ENCODE measurements around the gene USP49.

USP49 gene

DNA sequence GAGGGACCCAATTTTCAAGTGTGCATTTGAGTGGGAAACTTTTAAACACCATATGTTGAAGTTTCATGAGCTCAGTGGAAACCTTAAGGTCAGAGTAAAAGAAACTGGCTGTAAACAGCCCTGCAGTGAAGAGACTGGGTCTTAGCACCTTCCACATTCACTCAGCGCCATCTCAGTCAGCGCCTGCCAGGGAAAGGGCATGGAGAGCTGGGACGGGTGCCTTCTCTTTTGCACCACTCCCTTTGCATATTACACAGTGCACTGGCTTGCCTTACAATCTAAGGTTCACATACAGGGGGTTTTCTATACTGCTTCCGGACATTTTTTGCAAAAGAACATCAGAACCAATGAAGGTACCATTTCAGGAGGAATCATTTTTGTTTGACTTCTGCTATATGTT, 103.2 kb downstream of the USP49 start:
- WGBS, 2 donors (ENCODE audit: extremely low coverage in 2 of 2, insufficient read length in 2 of 2, insufficient replicate concordance in 1 of 2): no CpG with 5 or more reads among the region's 4 CpGs
- Histone ChIP-seq H3K9me3 (replicated peaks in 1 of 2; ENCODE audit: control insufficient read depth in 2 of 2, insufficient read depth in 1 of 2, low read depth in 1 of 2, low read length in 2 of 2) (no peaks in the 10 kb centered on the region), H3K9ac (ENCODE audit: low read depth, low read length, poor library complexity) (no peak overlapping the region), H3K23ac (ENCODE audit: low read depth, low read length, poor library complexity) (no peak overlapping the region), H2BK15ac (ENCODE audit: low read length) (no peak overlapping the region), H2BK5ac (ENCODE audit: low read length) (no peak overlapping the region), H3K27ac (replicated peaks; ENCODE audit: low read length) (no peak overlapping the region), H4K91ac (ENCODE audit: low read depth, low read length, poor library complexity) (no peak overlapping the region), H3K4me2 (ENCODE audit: insufficient read depth, low read length, poor library complexity, severe bottlenecking) (no peak overlapping the region), H3K4ac (ENCODE audit: low read length) (no peak overlapping the region), H4K8ac (ENCODE audit: low read depth, low read length) (no peak overlapping the region), H2AFZ (ENCODE audit: low read length) (no peak overlapping the region), H3K27me3 (ENCODE audit: control insufficient read depth in 3 of 3, insufficient read depth in 3 of 3, low read depth in 1 of 3, low read length in 3 of 3) (no peaks in the 10 kb centered on the region), H3K4me1 (ENCODE audit: control insufficient read depth in 2 of 2, insufficient read depth in 1 of 2, low read depth in 1 of 2, low read length in 2 of 2) (no peaks in the 10 kb centered on the region), H3K14ac (ENCODE audit: low read length) (no peak overlapping the region), H2BK12ac (ENCODE audit: low read length) (no peak overlapping the region), H3K18ac (ENCODE audit: low read length) (no peak overlapping the region), H3K4me3 (ENCODE audit: low read length in 2 of 2) (no peak overlapping the region), H2BK120ac (ENCODE audit: low read depth, low read length) (no peak overlapping the region), H3K36me3 (replicated peaks in 1 of 2; ENCODE audit: control insufficient read depth in 2 of 2, insufficient read depth in 2 of 2, low read length in 2 of 2) (peaks cover 24 to 76% of the 10 kb centered on the region in 2 donors), H2AK5ac (ENCODE audit: low read depth, low read length) (no peak overlapping the region), H3K79me1 (ENCODE audit: low read depth, low read length) (no peaks in the 10 kb centered on the region)
- no peak for DNase-seq (ENCODE audit: low spot score)

DNA sequence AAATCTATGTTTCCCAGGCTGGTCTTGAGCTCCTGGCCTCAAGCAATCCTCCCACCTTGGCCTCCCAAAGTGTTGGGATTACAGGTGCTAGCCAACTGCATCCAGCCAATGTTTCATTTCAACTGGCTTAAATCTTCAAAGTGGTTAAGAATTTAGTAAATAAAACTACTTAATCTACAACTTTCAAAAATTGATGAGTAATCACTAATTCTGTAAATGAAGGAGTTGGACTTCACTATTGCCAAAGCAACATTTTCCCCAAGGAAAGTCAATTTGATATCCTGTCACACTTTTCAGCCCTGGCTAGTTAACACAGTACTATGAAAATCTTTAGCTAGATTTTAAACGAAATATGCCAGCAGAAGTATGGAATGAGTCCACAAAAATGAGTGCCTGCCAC, 103.9 kb downstream of the USP49 start:
- H2BK15ac ChIP-seq (ENCODE audit: low read length): no peak overlapping the region
- no peak overlapping the region for H2AFZ ChIP-seq (ENCODE audit: low read length)
- H2BK12ac ChIP-seq (ENCODE audit: low read length): no peak overlapping the region
- H3K36me3 ChIP-seq (replicated peaks in 1 of 2; ENCODE audit: control insufficient read depth in 2 of 2, insufficient read depth in 2 of 2, low read length in 2 of 2): peaks cover 22 to 72% of the 10 kb centered on the region in 2 donors
- H3K79me1 ChIP-seq (ENCODE audit: low read depth, low read length): no peaks in the 10 kb centered on the region
- H3K9ac ChIP-seq (ENCODE audit: low read depth, low read length, poor library complexity): no peak overlapping the region
- no peak overlapping the region for H4K8ac ChIP-seq (ENCODE audit: low read depth, low read length)
- no peak for DNase-seq (ENCODE audit: low spot score)
- no peak overlapping the region for H3K4me3 ChIP-seq (ENCODE audit: low read length in 2 of 2)
- no CpG with 5 or more reads among the region's 1 CpG for WGBS, 2 donors (ENCODE audit: extremely low coverage in 2 of 2, insufficient read length in 2 of 2, insufficient replicate concordance in 1 of 2)
- H3K4me2 ChIP-seq (ENCODE audit: insufficient read depth, low read length, poor library complexity, severe bottlenecking): no peak overlapping the region
- no peak overlapping the region for H4K91ac ChIP-seq (ENCODE audit: low read depth, low read length, poor library complexity)
- no peak overlapping the region for H3K27ac ChIP-seq (replicated peaks; ENCODE audit: low read length)
- H3K4ac ChIP-seq (ENCODE audit: low read length): no peak overlapping the region
- no peak overlapping the region for H2BK120ac ChIP-seq (ENCODE audit: low read depth, low read length)
- no peak overlapping the region for H2BK5ac ChIP-seq (ENCODE audit: low read length)
- no peak overlapping the region for H2AK5ac ChIP-seq (ENCODE audit: low read depth, low read length)
- H3K23ac ChIP-seq (ENCODE audit: low read depth, low read length, poor library complexity): no peak overlapping the region
- H3K9me3 ChIP-seq (replicated peaks in 1 of 2; ENCODE audit: control insufficient read depth in 2 of 2, insufficient read depth in 1 of 2, low read depth in 1 of 2, low read length in 2 of 2): no peaks in the 10 kb centered on the region
- H3K14ac ChIP-seq (ENCODE audit: low read length): no peak overlapping the region
- no peaks in the 10 kb centered on the region for H3K4me1 ChIP-seq (ENCODE audit: control insufficient read depth in 2 of 2, insufficient read depth in 1 of 2, low read depth in 1 of 2, low read length in 2 of 2)
- no peaks in the 10 kb centered on the region for H3K27me3 ChIP-seq (ENCODE audit: control insufficient read depth in 3 of 3, insufficient read depth in 3 of 3, low read depth in 1 of 3, low read length in 3 of 3)
- no peak overlapping the region for H3K18ac ChIP-seq (ENCODE audit: low read length)

DNA sequence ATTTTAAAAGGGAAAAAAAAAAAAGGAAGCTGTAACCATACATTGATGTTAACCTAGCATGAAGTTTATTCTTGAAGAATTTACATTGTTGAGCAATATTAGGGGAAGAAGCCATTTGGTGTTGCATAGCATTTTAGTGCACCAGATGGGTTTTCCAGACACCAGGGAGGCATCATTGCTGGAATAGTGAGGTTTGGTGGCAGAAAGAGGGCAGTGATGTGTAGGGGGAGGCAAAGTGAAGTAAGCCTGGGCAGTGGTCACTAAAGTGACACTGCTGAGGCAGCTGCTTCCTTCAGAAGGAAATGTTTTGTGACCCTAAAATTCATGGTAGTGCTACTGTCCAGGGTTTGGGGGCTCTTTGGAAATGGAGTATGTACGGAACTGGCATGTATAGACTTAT, 105.1 kb downstream of the USP49 start:
- Histone ChIP-seq H3K4ac (ENCODE audit: low read length) (no peak overlapping the region), H3K27ac (replicated peaks; ENCODE audit: low read length) (no peak overlapping the region), H3K18ac (ENCODE audit: low read length) (no peak overlapping the region), H3K79me1 (ENCODE audit: low read depth, low read length) (no peaks in the 10 kb centered on the region), H3K4me2 (ENCODE audit: insufficient read depth, low read length, poor library complexity, severe bottlenecking) (no peak overlapping the region), H2BK12ac (ENCODE audit: low read length) (no peak overlapping the region), H3K27me3 (ENCODE audit: control insufficient read depth in 3 of 3, insufficient read depth in 3 of 3, low read depth in 1 of 3, low read length in 3 of 3) (no peaks in the 10 kb centered on the region), H2AK5ac (ENCODE audit: low read depth, low read length) (no peak overlapping the region), H2BK120ac (ENCODE audit: low read depth, low read length) (no peak overlapping the region), H3K14ac (ENCODE audit: low read length) (no peak overlapping the region), H3K36me3 (replicated peaks in 1 of 2; ENCODE audit: control insufficient read depth in 2 of 2, insufficient read depth in 2 of 2, low read length in 2 of 2) (peaks cover 17 to 59% of the 10 kb centered on the region in 2 donors), H2AFZ (ENCODE audit: low read length) (no peak overlapping the region), H2BK15ac (ENCODE audit: low read length) (no peak overlapping the region), H3K9ac (ENCODE audit: low read depth, low read length, poor library complexity) (no peak overlapping the region), H3K23ac (ENCODE audit: low read depth, low read length, poor library complexity) (no peak overlapping the region), H2BK5ac (ENCODE audit: low read length) (no peak overlapping the region), H4K8ac (ENCODE audit: low read depth, low read length) (no peak overlapping the region), H3K4me1 (ENCODE audit: control insufficient read depth in 2 of 2, insufficient read depth in 1 of 2, low read depth in 1 of 2, low read length in 2 of 2) (peaks cover 2 to 5% of the 10 kb centered on the region in 2 donors), H4K91ac (ENCODE audit: low read depth, low read length, poor library complexity) (no peak overlapping the region), H3K4me3 (ENCODE audit: low read length in 2 of 2) (no peak overlapping the region), H3K9me3 (replicated peaks in 1 of 2; ENCODE audit: control insufficient read depth in 2 of 2, insufficient read depth in 1 of 2, low read depth in 1 of 2, low read length in 2 of 2) (no peaks in the 10 kb centered on the region)
- no peak for DNase-seq (ENCODE audit: low spot score)
- WGBS, 2 donors (ENCODE audit: extremely low coverage in 2 of 2, insufficient read length in 2 of 2, insufficient replicate concordance in 1 of 2): no CpG with 5 or more reads among the region's 1 CpG

DNA sequence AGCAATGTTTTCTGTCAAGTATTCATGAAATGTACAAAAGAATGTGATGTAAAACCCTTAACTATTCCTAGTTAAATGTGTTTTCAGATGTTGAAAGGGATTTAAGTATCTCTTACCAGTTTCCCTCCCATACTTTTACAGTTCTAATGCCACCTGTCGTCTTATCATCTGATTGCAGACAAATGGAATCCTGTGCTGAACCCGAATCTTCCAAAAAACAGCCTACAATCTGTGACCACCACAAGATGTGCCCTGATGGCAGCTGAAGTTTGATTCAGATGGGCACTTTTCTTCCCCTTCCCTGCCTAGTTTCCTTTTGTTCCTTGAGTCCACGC, 105.8 kb downstream of the USP49 start:
- H4K8ac ChIP-seq (ENCODE audit: low read depth, low read length): no peak overlapping the region
- no peaks in the 10 kb centered on the region for H3K9me3 ChIP-seq (replicated peaks in 1 of 2; ENCODE audit: control insufficient read depth in 2 of 2, insufficient read depth in 1 of 2, low read depth in 1 of 2, low read length in 2 of 2)
- H3K9ac ChIP-seq (ENCODE audit: low read depth, low read length, poor library complexity): no peak overlapping the region
- no peak overlapping the region for H3K14ac ChIP-seq (ENCODE audit: low read length)
- H3K4ac ChIP-seq (ENCODE audit: low read length): no peak overlapping the region
- no peak overlapping the region for H2BK5ac ChIP-seq (ENCODE audit: low read length)
- H3K4me3 ChIP-seq (ENCODE audit: low read length in 2 of 2): no peak overlapping the region
- H2BK15ac ChIP-seq (ENCODE audit: low read length): no peak overlapping the region
- H3K18ac ChIP-seq (ENCODE audit: low read length): no peak overlapping the region
- H4K91ac ChIP-seq (ENCODE audit: low read depth, low read length, poor library complexity): no peak overlapping the region
- DNase-seq (ENCODE audit: low spot score): no peak
- H2BK12ac ChIP-seq (ENCODE audit: low read length): no peak overlapping the region
- H3K23ac ChIP-seq (ENCODE audit: low read depth, low read length, poor library complexity): no peak overlapping the region
- H3K27me3 ChIP-seq (ENCODE audit: control insufficient read depth in 3 of 3, insufficient read depth in 3 of 3, low read depth in 1 of 3, low read length in 3 of 3): no peaks in the 10 kb centered on the region
- H2AFZ ChIP-seq (ENCODE audit: low read length): no peak overlapping the region
- H3K4me1 ChIP-seq (ENCODE audit: control insufficient read depth in 2 of 2, insufficient read depth in 1 of 2, low read depth in 1 of 2, low read length in 2 of 2): peaks cover 2 to 5% of the 10 kb centered on the region in 2 donors
- no peak overlapping the region for H2BK120ac ChIP-seq (ENCODE audit: low read depth, low read length)
- WGBS, 2 donors (ENCODE audit: extremely low coverage in 2 of 2, insufficient read length in 2 of 2, insufficient replicate concordance in 1 of 2): no CpG with 5 or more reads among the region's 3 CpGs
- no peak overlapping the region for H3K27ac ChIP-seq (replicated peaks; ENCODE audit: low read length)
- no peaks in the 10 kb centered on the region for H3K79me1 ChIP-seq (ENCODE audit: low read depth, low read length)
- H2AK5ac ChIP-seq (ENCODE audit: low read depth, low read length): no peak overlapping the region
- H3K4me2 ChIP-seq (ENCODE audit: insufficient read depth, low read length, poor library complexity, severe bottlenecking): no peak overlapping the region
- H3K36me3 ChIP-seq (replicated peaks in 1 of 2; ENCODE audit: control insufficient read depth in 2 of 2, insufficient read depth in 2 of 2, low read length in 2 of 2): peaks cover 14 to 53% of the 10 kb centered on the region in 2 donors

All from neuronal stem cell (in vitro differentiated cells).